K562 (cell line): ENCODE results near the gene SHFL. TPM values are rescaled to one million over a fixed set of nuclear protein-coding genes. Genes with fewer than 3 reads are reported as not detected.

Source experiments
- CEBPG ChIP-seq, 3 experiments: fragments of 200-800 bp in 1 of 3; sonication (Bioruptor generic) in 1 of 3; sonication (generic) in 1 of 3; formaldehyde crosslinking in 1 of 3; IDR thresholded peaks in 2 of 3; conservative IDR thresholded peaks in 1 of 3; 2 replicates each; pipeline versions ENCODE4 v1.6.1 to v1.8.0; 2016 to 2022; ENCODE audit warnings: missing compliant biosample characterization in 2 of 3, missing genetic modification characterization in 2 of 3, mild to moderate bottlenecking in 1 of 3, missing genetic modification reagents in 1 of 3
- CTCF ChIP-seq, 3 experiments: IDR thresholded peaks in 2 of 3; conservative IDR thresholded peaks in 1 of 3; 2 replicates each; pipeline ENCODE4 v1.5.1; 2011 to 2012; ENCODE audit warnings: low read length in 3 of 3, mild to moderate bottlenecking in 3 of 3, control low read depth in 2 of 3, improper control_type of control experiment in 1 of 3, inconsistent platforms in 1 of 3, low read depth in 1 of 3, mixed read lengths in 1 of 3, moderate library complexity in 1 of 3; ENCODE audit not compliant: insufficient read depth in 2 of 3
- ERF ChIP-seq: fragments of 450-650 bp; formaldehyde crosslinking; IDR thresholded peaks from 2 replicates; pipeline ENCODE4 v1.4.0; 2020; ENCODE audit warnings: mild to moderate bottlenecking, mixed read lengths
- FOXA3 ChIP-seq, 2 experiments: fragments of 450-650 bp in 1 of 2; sonication (generic) in 1 of 2; formaldehyde crosslinking; IDR thresholded peaks in 1 of 2; conservative IDR thresholded peaks in 1 of 2; 2 replicates each; pipeline versions ENCODE4 v1.4.0 to v1.8.0; 2020 to 2022; ENCODE audit warnings: mild to moderate bottlenecking in 2 of 2, missing genetic modification reagents in 1 of 2
- FOXO4 ChIP-seq: fragments of 450-650 bp; formaldehyde crosslinking; IDR thresholded peaks from 2 replicates; pipeline ENCODE4 v1.4.0; 2020; ENCODE audit warnings: mild to moderate bottlenecking, moderate library complexity
- NFE2L1 ChIP-seq: fragments of 450-650 bp; IDR thresholded peaks from 2 replicates; pipeline ENCODE4 v1.6.1; 2016; ENCODE audit warnings: missing genetic modification characterization, low read depth, mild to moderate bottlenecking, missing compliant biosample characterization, moderate library complexity, borderline replicate concordance
- RAD21 ChIP-seq, 2 experiments: fragments of 250-450 bp in 1 of 2; fragments of 450-650 bp in 1 of 2; sonication (Bioruptor Pico) in 1 of 2; formaldehyde crosslinking in 1 of 2; IDR thresholded peaks in 1 of 2; conservative IDR thresholded peaks in 1 of 2; 2 replicates each; pipeline versions ENCODE4 v1.4.0 to v1.8.0; 2020 to 2022; ENCODE audit warnings: mild to moderate bottlenecking in 2 of 2, moderate library complexity in 1 of 2
- RBFOX2 ChIP-seq: fragments of 200-400 bp; formaldehyde crosslinking; IDR thresholded peaks from 2 replicates; pipeline ENCODE4 v1.6.1; 2017; ENCODE audit warnings: low read depth, mild to moderate bottlenecking, low read length, moderate library complexity
- REST ChIP-seq, 2 experiments: fragments of 450-650 bp; formaldehyde crosslinking in 1 of 2; IDR thresholded peaks; 2 replicates each; pipeline versions ENCODE4 v1.4.0 to v1.6.1; 2014 to 2020; ENCODE audit warnings: mild to moderate bottlenecking in 2 of 2, borderline replicate concordance in 1 of 2, low read depth in 1 of 2
- SREBF1 ChIP-seq: fragments of 150-350 bp; IDR thresholded peaks from 2 replicates; pipeline ENCODE4 v1.6.1; 2014; ENCODE audit warnings: antibody characterized with exemption, low read depth, low read length, borderline replicate concordance
- ZBTB26 ChIP-seq: fragments of 450-650 bp; formaldehyde crosslinking; IDR thresholded peaks from 2 replicates; pipeline ENCODE4 v1.4.0; 2022; ENCODE audit warnings: missing genetic modification characterization
- polyA plus RNA-seq, 8 experiments: library from polyadenylated mRNA; depleted of rRNA in 4 of 8; stranded (reverse) in 5 of 8; unstranded in 3 of 8; fragments of >200 nt; fragmentation: Nextera tagmentation in 2 of 8; fragmentation: Illumina TruSeq in 1 of 8; extraction: Ambion mirVana in 2 of 8; extraction: Trizol in 1 of 8; gene quantifications; 2 replicates each; pipeline versions ENCODE4 v1.2.1 to v1.2.3, GENCODE V29; 2011 to 2014; ENCODE audit warnings: inconsistent platforms in 1 of 8, missing spikeins in 1 of 8
- total RNA-seq, 7 experiments: library from RNA; depleted of rRNA in 6 of 7; stranded (reverse); fragments of >200 nt in 6 of 7; fragmentation: Illumina TruSeq in 2 of 7; extraction: Trizol in 2 of 7; gene quantifications; 2 replicates each; pipeline versions ENCODE4 v1.2.1 to v1.2.3, GENCODE V29; 2011 to 2021; ENCODE audit warnings: low replicate concordance in 1 of 7

SHFL gene
- total and polyA plus RNA-seq, 9 of the 15 experiments (the other 6 are each of a cell fraction or from before 2014, with no cell fraction given), result 1.5 to 25.7 (median 13.0) TPM

GRCh38 chr19:10112895-10113591 lies 26.9 kb downstream of the SHFL start (continued):
- TF ChIP-seq FOXO4 (CRISPR knock-in tag) (peak; percentile 64; the same call in 1 of the 2 replicates), ZBTB26 (CRISPR knock-in tag) (0 out of 2 replicates have a peak, but pooled peaks have one; percentile 43), RAD21 (CRISPR knock-in tag; conservative IDR thresholded peaks at IDR 0.05 in 1 of 2, IDR thresholded peaks at IDR 0.05 in 1 of 2) (peak; percentile 58 to 60), CEBPG (CRISPR knock-in tag; IDR thresholded peaks at IDR 0.05) (no peak), CEBPG (tag; conservative IDR thresholded peaks at IDR 0.05 in 1 of 2, IDR thresholded peaks at IDR 0.05 in 1 of 2) (no peak), RBFOX2 (peak; percentile 56), CTCF (IDR thresholded peaks at IDR 0.05 in 2 of 3, conservative IDR thresholded peaks at IDR 0.05 in 1 of 3; ENCODE audit: insufficient read depth in 2 of 3, low read depth in 1 of 3, low read length in 3 of 3) (peak; percentile 73 to 82 (median 77)), NFE2L1 (tag) (no peak), REST (IDR thresholded peaks at IDR 0.05; ENCODE audit: borderline replicate concordance) (peak; percentile 45; the same call in 1 of the 2 replicates), REST (CRISPR knock-in tag; IDR thresholded peaks at IDR 0.05; ENCODE audit: low read depth) (peak; percentile 57), FOXA3 (CRISPR knock-in tag; conservative IDR thresholded peaks at IDR 0.05 in 1 of 2, IDR thresholded peaks at IDR 0.05 in 1 of 2) (0 out of 4 replicates have a peak, but pooled peaks of 1 of the 2 experiments have one; percentile 22), ERF (CRISPR knock-in tag) (peak; percentile 94; the same call in 1 of the 2 replicates), SREBF1 (no peak)
